GM19025 (cell line): ENCODE measurements around the gene KIF1A.
"Not testable (repeated sequence)": the region's sequence is repeated elsewhere in the genome, so short reads cannot be mapped to it uniquely, and the experiment has no call there.

Experiments used
- ATAC-seq: cut with Tn5 transposase; IDR thresholded peaks from one replicate; pipeline ENCODE4 v1.9.1; 2021; ENCODE audit warnings: mild to moderate bottlenecking, low read depth, moderate library complexity; ENCODE audit not compliant: unreplicated experiment

KIF1A gene

DNA sequence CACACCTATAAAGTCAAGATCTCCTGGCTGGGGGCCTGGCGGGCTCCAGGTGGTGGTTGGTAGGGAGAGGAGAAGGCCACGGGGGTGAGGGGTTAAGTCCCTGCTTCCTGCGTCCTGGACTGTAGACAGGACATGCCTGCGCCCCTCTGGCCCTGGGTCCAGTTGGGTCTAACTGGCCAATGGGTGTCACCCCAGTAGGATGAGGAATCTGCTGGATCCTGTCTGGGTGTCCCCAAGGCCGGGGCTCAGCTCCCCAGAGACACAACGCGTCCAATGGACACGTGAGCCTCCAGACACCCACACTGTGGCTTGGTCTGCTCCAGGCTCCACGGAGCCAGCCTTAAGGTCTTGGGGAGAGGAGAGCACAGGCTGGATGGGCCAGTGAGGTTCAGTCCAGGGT, 108.7 kb downstream of the KIF1A start:
- ATAC-seq, result no peak

DNA sequence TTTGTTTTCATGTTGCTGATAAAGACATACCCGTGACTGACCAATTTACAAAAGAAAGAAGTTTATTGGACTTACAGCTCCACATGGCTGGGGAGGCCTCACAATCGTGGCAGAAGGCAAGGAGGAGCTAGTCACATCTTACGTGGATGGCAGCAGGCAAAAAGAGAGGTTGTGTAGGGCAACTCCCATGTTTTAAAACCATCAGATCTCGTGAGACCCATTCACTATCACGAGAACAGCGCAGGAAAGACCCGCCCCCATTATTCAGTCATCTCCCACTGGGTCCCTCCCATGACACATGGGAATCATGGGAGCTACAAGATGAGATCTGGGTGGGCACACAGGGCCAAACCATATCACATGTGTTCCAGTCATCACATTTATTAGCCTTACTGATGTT, 111.6 kb downstream of the KIF1A start:
- no peak for ATAC-seq

DNA sequence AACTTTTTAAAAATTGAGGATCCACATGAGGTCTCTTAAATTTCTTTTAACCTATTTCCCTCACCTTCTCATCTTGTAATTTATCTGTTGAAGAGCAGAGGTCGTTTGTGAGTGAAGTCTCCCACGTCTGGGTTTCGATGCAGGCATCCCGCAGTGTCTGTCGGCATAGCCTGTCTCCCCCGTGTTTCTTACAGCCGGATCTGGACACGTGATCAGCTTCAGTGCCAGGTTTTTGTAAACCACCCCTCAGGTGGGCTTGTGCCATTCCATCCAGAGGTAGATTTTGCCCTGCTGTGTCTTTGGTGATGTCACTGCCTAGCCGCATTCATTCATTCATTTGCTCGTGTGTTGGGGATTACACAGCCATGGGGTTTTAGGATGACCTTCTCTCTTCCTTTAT, 112.2 kb downstream of the KIF1A start:
- no peak for ATAC-seq

DNA sequence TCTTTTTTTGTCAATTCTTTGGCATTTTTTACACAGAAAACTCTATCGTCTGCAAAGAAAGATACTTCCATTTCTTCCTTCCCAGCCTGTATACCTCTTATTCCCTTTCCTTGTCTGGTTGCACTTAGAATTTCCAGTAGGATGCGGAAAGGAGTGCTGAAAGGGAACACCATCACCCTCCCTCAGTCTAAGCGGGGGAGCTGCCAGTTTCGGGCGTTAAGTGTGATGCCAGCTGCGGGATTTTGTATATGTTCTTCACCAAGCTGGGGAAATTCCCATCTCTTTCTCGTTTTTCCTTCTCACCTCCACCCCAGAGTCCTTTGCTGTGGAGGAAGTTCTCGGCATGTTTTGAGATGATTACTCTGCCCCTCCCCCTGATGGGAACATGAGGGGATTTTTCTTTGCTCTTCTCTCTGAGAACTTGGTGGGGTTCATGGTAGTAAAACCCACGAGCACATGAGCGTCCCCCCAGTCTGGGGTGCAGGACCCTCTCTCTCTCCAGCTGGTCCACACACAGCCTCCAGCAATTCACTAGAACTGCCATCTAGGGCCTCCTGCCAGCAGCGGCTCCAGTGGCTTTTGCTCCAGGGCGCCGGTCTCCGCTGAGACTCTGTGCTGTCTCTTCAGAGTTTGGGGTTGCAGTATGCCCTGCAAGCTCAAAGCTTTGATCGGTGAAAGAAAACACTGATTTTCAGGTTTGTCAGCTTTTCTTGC, 112.8 kb downstream of the KIF1A start:
- no peak for ATAC-seq

DNA sequence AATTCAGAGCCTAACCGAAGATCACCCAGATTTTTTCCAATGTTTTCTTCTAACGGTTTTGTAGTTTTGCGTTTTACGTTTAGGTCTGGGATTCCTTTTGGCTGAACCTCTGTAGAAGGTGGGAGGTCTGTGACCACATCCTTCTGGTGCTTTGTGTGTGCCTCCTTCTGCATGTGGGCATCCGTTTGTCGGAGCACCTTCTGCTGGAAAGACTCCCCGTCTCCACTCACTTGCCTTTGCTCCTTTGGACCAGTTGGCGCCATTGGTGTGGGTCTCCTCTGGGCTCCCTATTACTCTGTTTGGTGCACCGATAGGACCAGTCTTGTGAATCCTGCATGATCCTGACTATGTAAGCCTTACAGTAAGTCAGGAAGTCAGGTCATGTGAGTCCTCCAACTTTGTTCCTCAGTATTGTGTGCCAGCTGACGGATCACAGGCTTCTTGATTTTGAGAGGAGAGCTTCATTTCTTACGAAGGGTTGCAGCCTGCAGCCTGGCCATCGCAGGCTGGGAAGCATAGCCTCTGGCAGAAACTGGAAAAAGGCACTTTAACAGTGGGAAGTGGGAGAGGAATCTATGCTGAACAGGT, 114.7 kb downstream of the KIF1A start:
- no peak for ATAC-seq

DNA sequence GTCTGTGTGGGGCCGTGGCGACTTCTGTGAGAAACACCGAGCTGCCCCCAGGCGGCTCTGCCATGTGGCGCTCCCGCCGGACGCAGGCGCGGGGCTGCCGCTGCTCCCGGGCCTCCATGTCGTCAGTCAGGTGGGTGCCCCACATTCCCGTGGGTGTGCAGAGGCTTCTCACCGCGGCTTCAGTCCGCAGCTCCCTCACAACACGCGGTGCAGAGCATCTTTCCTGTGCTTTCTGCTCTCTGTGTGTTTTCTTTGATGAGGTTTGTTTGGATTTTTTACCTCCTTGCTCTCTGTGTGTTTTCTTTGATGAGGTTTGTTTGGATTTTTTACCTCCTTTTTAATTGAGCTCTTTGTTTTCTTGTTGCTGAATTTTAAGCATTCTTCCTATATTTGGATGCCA, 115.4 kb downstream of the KIF1A start:
- ATAC-seq, result no peak

DNA sequence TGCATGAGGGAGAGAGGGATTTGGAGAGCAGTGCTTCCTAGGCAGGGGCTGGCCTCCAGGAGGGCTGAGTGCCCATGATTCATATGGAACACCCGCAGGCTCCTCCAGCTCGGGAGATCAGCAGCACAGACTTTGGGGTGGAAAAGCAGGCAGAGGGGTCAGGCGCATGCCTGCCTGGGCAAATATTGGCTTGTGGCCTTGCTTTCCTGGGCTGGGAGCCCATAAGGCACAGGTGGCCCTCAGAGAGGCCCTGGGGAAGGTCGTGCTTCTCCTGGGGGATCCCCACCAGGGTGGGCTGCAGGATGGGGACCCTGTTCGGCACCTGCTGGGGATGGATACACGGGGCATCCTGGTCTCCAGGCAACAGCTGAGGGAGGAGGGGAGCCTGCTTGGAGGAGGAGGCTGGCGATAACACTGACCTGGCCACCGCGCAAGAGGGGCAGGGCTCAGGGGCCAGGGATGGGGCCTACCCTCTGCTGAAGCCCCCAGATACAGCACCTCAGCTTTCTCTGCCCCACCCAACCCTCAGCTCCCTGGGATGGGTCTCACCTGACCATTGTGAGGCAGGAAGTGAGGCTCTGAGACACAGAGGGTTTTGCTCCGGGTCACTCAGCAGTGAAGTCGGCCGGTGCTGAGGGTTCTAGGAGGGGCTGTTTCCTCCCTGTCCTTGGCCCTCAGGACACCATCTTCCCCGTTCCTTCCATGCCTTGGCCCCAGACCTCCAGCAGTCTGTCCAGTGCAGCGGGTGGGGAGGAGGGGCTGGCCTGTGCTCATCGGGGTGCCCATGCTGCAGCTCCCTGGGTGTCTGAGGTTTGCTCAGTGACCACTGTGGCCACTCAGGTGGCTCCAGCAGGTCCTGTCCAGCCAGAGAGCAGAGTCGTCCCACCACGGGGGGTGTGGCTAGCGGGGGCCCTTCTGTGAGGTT, 116.3 kb downstream of the KIF1A start:
- no peak for ATAC-seq

DNA sequence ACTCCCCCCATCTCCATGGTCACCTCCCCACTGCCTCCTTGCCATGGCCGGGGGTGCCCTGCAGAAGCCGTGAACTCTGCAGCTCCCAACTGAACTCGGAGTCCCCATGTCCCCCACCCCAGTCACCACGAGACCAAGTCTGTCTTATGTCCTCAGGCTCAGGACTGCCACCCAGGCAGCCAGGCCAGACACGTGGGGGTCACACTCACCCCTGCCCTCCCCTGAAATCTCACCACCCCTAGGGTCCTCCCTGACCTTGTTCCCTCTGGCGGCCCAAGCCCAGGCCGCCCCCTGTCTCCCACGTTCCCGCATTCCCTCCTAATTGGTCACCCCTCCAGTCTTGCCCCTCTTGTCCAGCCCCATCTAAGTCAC, 117.4 kb downstream of the KIF1A start:
- ATAC-seq, result no peak

DNA sequence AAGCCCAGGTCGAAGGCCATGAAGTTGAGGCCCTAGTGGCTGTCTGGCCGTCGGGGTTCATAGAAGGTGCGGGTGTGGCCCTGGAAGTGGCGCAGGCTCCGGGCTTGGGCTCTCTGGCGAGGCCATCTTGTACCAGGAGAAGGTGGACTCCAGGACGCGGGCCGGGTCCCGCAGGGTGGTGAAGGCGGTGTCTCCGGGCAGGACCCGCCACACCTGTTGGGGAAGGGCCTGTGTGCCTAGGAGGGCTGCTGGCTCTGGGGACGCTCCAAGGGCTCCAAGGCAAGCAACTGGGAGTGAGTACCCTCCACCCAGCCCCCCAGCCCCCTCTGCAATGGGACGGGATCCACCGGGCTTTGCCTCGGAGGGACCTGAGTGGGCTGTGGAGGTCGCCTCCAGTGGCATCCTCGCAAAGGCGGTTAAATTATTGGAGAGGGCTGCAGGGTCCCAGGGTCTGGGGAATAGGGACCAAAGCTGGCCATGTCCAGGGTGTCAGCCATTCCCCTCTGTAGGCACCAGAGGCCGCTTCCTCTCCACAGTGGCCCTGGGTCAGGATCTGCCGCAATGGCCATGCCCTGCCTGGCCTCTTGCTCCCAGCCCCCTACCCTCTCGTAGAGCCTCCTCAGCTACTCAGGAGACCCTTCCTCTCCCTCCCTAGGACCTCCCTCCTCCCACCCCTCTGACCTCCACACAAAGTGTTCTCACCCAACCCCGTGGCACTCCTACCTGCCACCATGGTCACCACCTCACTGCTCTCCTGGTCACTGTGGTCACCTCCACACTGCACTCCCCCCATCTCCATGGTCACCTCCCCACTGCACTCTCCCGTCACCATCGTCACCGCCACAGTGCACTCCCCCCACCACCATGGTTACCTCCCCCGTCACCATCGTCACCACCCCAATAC, 118.0 kb downstream of the KIF1A start:
- no peak for ATAC-seq

DNA sequence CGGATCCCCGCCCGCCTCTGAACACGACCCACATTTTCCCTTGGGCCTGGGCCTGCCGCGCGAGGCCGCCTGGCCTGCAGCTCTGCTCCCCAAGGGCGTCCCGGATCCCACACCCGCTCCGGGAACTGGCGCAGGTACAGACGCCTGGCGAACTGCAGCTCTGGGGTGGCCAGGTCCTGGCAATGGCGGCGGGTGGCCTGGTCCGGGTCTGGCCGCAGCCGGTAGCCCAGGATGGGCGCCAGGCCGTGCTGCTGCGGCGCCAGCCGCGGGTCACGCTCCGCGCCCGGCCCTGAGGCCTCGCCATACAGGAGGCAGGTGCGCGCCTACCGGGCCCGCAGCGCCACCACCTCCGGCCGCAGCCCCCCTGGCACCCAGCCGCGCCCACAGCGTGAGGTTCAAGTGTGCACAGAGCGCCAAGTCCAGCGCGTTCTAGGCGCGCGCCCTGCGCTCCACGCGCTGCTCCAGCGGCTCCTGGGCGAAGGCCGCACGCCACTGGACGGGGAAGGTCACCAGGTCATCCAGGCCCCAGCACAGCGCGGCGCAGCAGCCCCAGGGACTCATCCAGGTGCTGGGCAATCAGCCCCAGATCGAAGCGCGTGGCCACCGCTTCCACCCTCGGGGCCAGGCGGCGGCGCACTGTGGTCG, 118.8 kb downstream of the KIF1A start:
- ATAC-seq, result no peak

DNA sequence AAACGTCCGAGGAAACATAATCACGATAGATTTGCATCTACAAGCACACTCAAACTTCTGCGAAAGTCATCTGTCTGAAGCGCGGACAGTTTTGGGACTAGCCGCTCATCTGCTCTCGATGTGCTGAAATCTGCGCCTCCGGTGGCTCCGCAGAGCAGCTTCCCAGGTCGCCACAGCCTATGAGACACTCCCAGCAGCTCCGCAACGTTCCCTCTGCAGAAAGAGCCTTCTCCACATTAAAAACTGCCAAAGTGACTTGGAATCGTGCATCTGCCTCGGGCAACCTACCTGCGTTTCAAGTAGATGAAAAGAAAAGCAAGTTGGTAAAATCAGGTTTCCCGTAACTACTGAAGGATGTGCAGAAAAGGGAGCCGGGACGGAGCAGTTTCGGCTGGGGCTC, 119.4 kb downstream of the KIF1A start:
- not testable (repeated sequence) for ATAC-seq

DNA sequence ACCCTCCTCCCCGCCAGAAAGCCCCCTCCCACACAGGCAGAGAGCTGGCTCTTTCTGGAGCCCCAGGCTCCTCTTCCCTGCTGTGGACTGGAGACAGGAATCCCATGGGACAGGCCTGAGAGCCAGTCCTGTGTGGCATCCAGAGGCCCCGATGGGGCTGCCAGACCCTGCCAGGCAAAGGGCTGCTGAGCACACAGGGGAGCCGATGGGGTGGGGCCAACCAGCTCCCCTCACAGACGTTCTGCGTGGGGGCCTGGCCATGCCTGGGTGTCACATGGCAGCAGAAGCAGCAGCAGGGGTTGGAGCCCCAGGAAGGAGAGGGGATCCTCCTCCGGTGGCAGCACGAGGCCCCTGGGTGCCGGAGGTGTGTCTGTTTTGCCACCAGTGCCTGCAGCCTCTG, 120.2 kb downstream of the KIF1A start:
- not testable (repeated sequence) for ATAC-seq

DNA sequence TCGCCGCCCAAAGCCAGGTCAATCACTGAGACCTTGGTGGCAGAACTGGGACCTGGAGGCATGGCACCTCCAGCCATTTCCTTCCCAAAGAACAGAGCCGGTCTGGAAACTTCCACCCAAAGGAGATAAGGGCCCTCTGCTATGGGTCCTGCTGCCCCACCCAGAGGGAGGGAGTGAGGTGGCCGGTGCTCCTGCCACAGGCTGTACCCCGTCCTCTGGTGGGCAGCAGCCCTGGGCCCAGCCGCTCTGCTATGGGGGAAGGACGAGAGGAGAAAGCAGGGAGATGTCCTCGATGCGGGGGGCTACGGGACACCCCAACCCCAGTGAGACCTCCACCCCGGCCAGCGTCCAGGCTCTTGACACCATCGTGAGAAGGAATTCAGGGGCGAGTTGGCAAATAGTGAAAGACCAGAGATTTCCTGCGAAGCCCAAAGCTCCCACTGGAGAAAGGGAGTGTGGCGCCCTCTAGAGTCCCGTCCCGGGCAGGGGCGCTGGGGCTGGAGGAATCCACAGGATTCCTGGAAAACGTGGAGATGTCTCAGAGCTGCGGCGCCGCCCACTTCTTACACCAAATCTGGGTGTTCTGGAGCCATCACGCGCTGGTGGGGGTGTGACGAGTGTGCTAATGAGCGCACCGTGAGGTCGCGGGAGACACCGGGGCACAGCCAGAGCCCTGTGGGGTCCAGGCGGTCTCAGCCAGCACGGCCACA, 121.0 kb downstream of the KIF1A start:
- not testable (repeated sequence) for ATAC-seq

DNA sequence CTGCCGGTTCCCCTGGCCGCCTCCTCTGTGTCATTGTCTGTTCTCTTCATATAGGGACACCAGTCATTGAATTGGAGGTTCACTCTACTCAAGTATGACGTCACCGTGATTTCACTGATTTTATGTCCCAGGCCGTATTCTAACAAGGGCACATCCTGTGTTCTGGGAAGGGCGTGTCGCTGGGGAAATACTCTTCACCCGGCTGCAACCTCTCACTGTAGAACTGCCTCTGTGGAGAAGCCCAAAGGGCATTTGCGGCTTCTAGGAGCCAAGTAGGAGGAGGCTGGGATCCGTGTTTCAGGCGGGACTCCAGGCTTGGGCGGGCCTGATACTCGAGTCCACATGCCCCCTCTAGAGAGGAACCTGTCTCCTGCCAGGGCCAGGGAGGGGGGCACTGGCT, 123.5 kb downstream of the KIF1A start:
- not testable (repeated sequence) for ATAC-seq

DNA sequence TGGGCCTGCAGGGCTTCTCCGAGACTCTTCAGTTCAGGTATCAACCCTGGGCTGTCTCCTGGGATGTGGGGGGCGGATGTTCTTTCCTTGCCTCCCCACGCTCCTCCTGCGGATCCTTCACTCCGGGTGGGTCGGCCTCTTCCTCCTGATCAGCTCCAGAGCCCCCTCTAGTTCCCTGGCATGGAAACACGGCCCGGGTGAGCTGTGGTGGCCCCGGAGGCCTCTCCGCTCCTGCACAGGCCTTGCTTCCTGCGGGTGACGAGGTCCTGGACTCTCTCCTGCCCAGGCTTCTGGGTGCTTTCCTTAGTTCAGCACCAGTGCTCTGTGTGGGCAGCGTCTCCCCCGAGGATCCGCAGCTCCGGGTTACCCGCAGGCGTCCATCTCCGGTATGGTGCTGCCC, 124.4 kb downstream of the KIF1A start:
- not testable (repeated sequence) for ATAC-seq

DNA sequence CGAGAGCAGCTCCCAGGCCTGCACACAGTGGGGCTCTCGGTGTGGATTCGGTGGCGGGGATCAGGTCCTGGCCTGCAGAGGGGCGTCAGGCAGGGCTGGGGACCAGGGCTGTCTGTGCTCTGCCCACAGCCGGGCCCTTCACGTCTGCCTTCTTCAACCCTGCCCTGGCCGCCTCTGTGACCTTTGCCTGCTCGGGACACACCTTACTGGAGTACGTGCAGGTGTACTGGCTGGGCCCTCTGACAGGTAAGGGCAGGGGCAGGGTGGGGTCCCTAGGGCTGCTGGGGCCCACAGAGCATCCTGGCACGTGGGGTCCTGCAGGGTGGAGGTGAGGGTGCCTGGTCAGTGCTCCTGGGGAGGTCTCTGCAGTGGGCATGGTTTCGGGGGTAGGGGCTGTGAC, 125.7 kb downstream of the KIF1A start:
- not testable (repeated sequence) for ATAC-seq

DNA sequence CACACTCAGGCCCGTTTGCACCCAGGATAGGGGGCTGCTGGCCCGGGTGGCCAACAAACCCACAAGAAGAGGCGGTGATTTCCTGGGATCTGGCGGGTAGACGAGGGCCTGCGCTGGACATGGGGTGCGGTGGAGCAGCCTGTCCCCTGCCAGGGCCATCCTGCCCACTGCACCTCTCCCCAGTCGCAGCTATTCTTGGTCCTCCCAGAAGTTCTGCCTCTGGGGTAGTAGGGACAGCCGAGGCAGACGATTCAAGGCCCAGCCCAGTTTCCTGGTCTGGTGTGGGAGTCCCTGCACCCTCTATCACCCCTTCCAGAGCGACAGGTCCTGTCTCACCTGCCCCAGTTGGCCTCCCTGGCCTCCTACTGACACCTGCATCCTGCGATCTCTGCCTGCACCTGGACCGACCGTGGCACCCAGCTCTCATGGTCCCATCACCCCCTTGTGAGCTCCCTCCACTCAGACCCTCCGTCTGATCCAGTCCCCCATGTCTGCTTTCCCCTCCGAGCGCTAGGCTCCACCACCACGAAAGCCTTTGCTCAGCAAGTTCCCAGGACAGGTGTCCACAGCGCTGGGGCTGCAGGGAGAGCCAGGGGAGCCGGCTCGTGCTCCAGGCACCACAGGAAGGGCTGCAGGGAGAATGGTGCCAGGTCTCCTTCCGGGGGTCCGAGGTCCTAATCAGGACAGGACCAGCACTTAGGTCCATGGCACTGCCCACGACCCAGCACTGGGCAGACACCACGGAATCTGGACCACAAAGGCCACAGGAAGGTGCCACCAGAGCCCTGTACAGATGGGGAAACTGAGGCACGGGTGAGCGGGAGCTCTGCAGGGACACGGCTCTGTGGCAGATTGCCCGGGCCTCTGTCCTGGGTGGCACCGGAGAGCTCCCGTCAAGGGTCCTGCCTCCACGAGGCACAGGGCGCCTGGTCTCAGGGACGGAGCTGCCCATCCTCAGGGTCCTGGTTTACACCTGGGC, 127.1 kb downstream of the KIF1A start:
- not testable (repeated sequence) for ATAC-seq
